HepG2 (cell line): ENCODE measurements around the gene PCIF1. TPM values are rescaled to one million over a fixed set of nuclear protein-coding genes. Genes with fewer than 3 reads are reported as not detected.

Experiments used
- ATF7 ChIP-seq, 2 experiments: fragments of 450-650 bp in 1 of 2; sonication (generic) in 1 of 2; formaldehyde crosslinking in 1 of 2; IDR thresholded peaks; 2 replicates each; pipeline versions ENCODE4 v1.4.0 to v1.6.1; 2016 to 2020; ENCODE audit warnings: antibody characterized with exemption in 1 of 2, mild to moderate bottlenecking in 1 of 2, missing genetic modification reagents in 1 of 2
- CEBPG ChIP-seq: IDR thresholded peaks from 2 replicates; pipeline ENCODE4 v1.6.1; 2016
- CHCHD3 ChIP-seq: sonication (generic); formaldehyde crosslinking; IDR thresholded peaks from 2 replicates; pipeline ENCODE4 v1.8.0; 2022; ENCODE audit warnings: mild to moderate bottlenecking, missing genetic modification reagents, moderate library complexity
- FOSL2 ChIP-seq: sonication (generic); formaldehyde crosslinking; IDR thresholded peaks from 2 replicates; pipeline ENCODE4 v1.4.0; 2020; ENCODE audit warnings: missing genetic modification reagents
- GFI1 ChIP-seq: sonication (generic); formaldehyde crosslinking; IDR thresholded peaks from 2 replicates; pipeline ENCODE4 v1.5.0; 2020; ENCODE audit warnings: missing genetic modification reagents, mild to moderate bottlenecking, borderline replicate concordance
- HDAC1 ChIP-seq: sonication (generic); formaldehyde crosslinking; IDR thresholded peaks from 2 replicates; pipeline ENCODE4 v1.5.1; 2020; ENCODE audit warnings: mild to moderate bottlenecking, missing genetic modification reagents
- HNF4A ChIP-seq: sonication (generic); formaldehyde crosslinking; IDR thresholded peaks from 2 replicates; pipeline ENCODE4 v1.4.0; 2020; ENCODE audit warnings: missing genetic modification reagents
- MED1 ChIP-seq: sonication (generic); formaldehyde crosslinking; IDR thresholded peaks from 2 replicates; pipeline ENCODE4 v1.4.0; 2020; ENCODE audit warnings: missing genetic modification reagents
- MTA3 ChIP-seq: sonication (generic); formaldehyde crosslinking; IDR thresholded peaks from 2 replicates; pipeline ENCODE4 v1.4.0; 2020; ENCODE audit warnings: missing genetic modification reagents
- SMAD3 ChIP-seq: sonication (generic); formaldehyde crosslinking; IDR thresholded peaks from 2 replicates; pipeline ENCODE4 v1.4.0; 2020; ENCODE audit warnings: missing genetic modification reagents
- ZBTB7A ChIP-seq: sonication (generic); formaldehyde crosslinking; IDR thresholded peaks from 2 replicates; pipeline ENCODE4 v1.8.0; 2022; ENCODE audit warnings: mild to moderate bottlenecking, missing genetic modification reagents
- ZNF12 ChIP-seq: sonication (generic); formaldehyde crosslinking; IDR thresholded peaks from 2 replicates; pipeline ENCODE4 v1.5.0; 2020; ENCODE audit warnings: missing genetic modification reagents
- ZNF788 ChIP-seq: sonication (generic); formaldehyde crosslinking; IDR thresholded peaks from 2 replicates; pipeline ENCODE4 v1.5.0; 2020; ENCODE audit warnings: mild to moderate bottlenecking, missing genetic modification reagents, borderline replicate concordance
- polyA plus RNA-seq, 8 experiments: library from polyadenylated mRNA; depleted of rRNA in 3 of 8; stranded (reverse) in 7 of 8; unstranded in 1 of 8; fragments of >200 nt; fragmentation: Illumina TruSeq in 4 of 8; extraction: Trizol in 4 of 8; gene quantifications; 2 replicates each; pipeline versions ENCODE4 v1.2.1 to v1.2.3, GENCODE V29; 2011 to 2016; ENCODE audit warnings: low read depth in 4 of 8, missing spikeins in 1 of 8, mixed read lengths in 1 of 8; ENCODE audit not compliant: insufficient read depth in 1 of 8
- total RNA-seq, 5 experiments: library from RNA; depleted of rRNA; stranded (reverse); fragments of >200 nt; fragmentation: Illumina TruSeq; extraction: Trizol; gene quantifications; 2 replicates each; pipeline ENCODE4 v1.2.3, GENCODE V29; 2016; ENCODE audit warnings: low read depth in 1 of 5
- TF ChIP-seq, protein P1 (sequence below): sonication (generic); formaldehyde crosslinking; IDR thresholded peaks from 2 replicates; pipeline ENCODE4 v1.4.0; 2020; ENCODE audit warnings: missing genetic modification reagents
- TF ChIP-seq, protein P2 (sequence below): IDR thresholded peaks from 2 replicates; pipeline ENCODE4 v1.6.1; 2016; ENCODE audit warnings: low read depth, control low read depth
- TF ChIP-seq, protein P3 (sequence below): IDR thresholded peaks from 2 replicates; pipeline ENCODE4 v1.6.1; 2016; ENCODE audit warnings: missing compliant biosample characterization, missing genetic modification reagents, borderline replicate concordance
- TF ChIP-seq, protein P4 (sequence below): sonication (generic); formaldehyde crosslinking; conservative IDR thresholded peaks from 2 replicates; pipeline ENCODE4 v1.8.1; 2023; ENCODE audit warnings: missing genetic modification reagents
- TF ChIP-seq, protein P5 (sequence below): IDR thresholded peaks from 2 replicates; pipeline ENCODE4 v1.6.1; 2016; ENCODE audit warnings: missing biosample characterization, missing genetic modification reagents, low read depth
- TF ChIP-seq, protein P6 (sequence below): sonication (generic); formaldehyde crosslinking; IDR thresholded peaks from 2 replicates; pipeline ENCODE4 v1.9.0; 2022; ENCODE audit warnings: missing genetic modification reagents, mild to moderate bottlenecking, borderline replicate concordance

Gene PCIF1
- total and polyA plus RNA-seq, 2 of the 13 experiments (the other 11 are each of a cell fraction or from before 2014, with no cell fraction given), result 20.9 to 24.4 TPM

GRCh38 chr20:45919542-45920399, 14.7 kb upstream of the PCIF1 start (continued):
- TF ChIP-seq, protein P1, sequence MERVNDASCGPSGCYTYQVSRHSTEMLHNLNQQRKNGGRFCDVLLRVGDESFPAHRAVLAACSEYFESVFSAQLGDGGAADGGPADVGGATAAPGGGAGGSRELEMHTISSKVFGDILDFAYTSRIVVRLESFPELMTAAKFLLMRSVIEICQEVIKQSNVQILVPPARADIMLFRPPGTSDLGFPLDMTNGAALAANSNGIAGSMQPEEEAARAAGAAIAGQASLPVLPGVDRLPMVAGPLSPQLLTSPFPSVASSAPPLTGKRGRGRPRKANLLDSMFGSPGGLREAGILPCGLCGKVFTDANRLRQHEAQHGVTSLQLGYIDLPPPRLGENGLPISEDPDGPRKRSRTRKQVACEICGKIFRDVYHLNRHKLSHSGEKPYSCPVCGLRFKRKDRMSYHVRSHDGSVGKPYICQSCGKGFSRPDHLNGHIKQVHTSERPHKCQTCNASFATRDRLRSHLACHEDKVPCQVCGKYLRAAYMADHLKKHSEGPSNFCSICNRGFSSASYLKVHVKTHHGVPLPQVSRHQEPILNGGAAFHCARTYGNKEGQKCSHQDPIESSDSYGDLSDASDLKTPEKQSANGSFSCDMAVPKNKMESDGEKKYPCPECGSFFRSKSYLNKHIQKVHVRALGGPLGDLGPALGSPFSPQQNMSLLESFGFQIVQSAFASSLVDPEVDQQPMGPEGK (CRISPR knock-in tag), result peak; percentile 75
- peak; percentile 24; the same call in 1 of the 2 replicates for TF ChIP-seq CEBPG (CRISPR knock-in tag)
- TF ChIP-seq, protein P2, sequence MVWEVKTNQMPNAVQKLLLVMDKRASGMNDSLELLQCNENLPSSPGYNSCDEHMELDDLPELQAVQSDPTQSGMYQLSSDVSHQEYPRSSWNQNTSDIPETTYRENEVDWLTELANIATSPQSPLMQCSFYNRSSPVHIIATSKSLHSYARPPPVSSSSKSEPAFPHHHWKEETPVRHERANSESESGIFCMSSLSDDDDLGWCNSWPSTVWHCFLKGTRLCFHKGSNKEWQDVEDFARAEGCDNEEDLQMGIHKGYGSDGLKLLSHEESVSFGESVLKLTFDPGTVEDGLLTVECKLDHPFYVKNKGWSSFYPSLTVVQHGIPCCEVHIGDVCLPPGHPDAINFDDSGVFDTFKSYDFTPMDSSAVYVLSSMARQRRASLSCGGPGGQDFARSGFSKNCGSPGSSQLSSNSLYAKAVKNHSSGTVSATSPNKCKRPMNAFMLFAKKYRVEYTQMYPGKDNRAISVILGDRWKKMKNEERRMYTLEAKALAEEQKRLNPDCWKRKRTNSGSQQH (CRISPR knock-in tag), result no peak
- no peak for TF ChIP-seq SMAD3 (CRISPR knock-in tag)
- peak; percentile 10; the same call in 1 of the 2 replicates for TF ChIP-seq ZNF788 (CRISPR knock-in tag)
- 0 out of 2 replicates have a peak, but pooled peaks have one; percentile 8 for TF ChIP-seq GFI1 (CRISPR knock-in tag)
- TF ChIP-seq, protein P3, sequence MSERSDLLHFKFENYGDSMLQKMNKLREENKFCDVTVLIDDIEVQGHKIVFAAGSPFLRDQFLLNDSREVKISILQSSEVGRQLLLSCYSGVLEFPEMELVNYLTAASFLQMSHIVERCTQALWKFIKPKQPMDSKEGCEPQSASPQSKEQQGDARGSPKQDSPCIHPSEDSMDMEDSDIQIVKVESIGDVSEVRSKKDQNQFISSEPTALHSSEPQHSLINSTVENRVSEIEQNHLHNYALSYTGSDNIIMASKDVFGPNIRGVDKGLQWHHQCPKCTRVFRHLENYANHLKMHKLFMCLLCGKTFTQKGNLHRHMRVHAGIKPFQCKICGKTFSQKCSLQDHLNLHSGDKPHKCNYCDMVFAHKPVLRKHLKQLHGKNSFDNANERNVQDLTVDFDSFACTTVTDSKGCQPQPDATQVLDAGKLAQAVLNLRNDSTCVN (CRISPR knock-in tag), result peak; percentile 62; the same call in 1 of the 2 replicates
- TF ChIP-seq FOSL2 (CRISPR knock-in tag), result peak; percentile 42; the same call in 1 of the 2 replicates
- TF ChIP-seq, protein P4, sequence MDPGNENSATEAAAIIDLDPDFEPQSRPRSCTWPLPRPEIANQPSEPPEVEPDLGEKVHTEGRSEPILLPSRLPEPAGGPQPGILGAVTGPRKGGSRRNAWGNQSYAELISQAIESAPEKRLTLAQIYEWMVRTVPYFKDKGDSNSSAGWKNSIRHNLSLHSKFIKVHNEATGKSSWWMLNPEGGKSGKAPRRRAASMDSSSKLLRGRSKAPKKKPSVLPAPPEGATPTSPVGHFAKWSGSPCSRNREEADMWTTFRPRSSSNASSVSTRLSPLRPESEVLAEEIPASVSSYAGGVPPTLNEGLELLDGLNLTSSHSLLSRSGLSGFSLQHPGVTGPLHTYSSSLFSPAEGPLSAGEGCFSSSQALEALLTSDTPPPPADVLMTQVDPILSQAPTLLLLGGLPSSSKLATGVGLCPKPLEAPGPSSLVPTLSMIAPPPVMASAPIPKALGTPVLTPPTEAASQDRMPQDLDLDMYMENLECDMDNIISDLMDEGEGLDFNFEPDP (CRISPR knock-in tag), result 0 out of 2 replicates have a peak, but pooled peaks have one; percentile 90
- TF ChIP-seq, protein P5, sequence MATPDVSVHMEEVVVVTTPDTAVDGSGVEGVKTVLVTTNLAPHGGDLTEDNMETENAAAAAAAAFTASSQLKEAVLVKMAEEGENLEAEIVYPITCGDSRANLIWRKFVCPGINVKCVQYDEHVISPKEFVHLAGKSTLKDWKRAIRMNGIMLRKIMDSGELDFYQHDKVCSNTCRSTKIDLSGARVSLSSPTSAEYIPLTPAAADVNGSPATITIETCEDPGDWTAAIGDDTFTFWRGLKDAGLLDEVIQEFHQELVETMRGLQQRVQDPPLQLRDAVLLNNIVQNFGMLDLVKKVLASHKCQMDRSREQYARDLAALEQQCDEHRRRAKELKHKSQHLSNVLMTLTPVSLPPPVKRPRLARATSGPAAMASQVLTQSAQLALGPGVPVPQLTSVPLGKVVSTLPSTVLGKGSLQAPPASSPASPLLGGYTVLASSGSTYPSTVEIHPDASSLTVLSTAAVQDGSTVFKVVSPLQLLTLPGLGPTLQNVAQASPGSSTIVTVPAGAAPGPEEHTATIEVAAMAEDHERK (CRISPR knock-in tag), result no peak
- peak; percentile 77 for TF ChIP-seq HDAC1 (CRISPR knock-in tag)
- TF ChIP-seq MTA3 (CRISPR knock-in tag), result no peak
- TF ChIP-seq, protein P6, sequence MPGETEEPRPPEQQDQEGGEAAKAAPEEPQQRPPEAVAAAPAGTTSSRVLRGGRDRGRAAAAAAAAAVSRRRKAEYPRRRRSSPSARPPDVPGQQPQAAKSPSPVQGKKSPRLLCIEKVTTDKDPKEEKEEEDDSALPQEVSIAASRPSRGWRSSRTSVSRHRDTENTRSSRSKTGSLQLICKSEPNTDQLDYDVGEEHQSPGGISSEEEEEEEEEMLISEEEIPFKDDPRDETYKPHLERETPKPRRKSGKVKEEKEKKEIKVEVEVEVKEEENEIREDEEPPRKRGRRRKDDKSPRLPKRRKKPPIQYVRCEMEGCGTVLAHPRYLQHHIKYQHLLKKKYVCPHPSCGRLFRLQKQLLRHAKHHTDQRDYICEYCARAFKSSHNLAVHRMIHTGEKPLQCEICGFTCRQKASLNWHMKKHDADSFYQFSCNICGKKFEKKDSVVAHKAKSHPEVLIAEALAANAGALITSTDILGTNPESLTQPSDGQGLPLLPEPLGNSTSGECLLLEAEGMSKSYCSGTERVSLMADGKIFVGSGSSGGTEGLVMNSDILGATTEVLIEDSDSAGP, result peak; percentile 33; the same call in 1 of the 2 replicates
- 0 out of 2 replicates have a peak, but pooled peaks have one; percentile 20 for TF ChIP-seq ZNF12 (CRISPR knock-in tag)
- 0 out of 2 replicates have a peak, but pooled peaks have one; percentile 19 for TF ChIP-seq HNF4A
- 0 out of 2 replicates have a peak, but pooled peaks have one; percentile 15 for TF ChIP-seq ZBTB7A (CRISPR knock-in tag)
- no peak for TF ChIP-seq CHCHD3 (CRISPR knock-in tag)
- TF ChIP-seq MED1, result peak; percentile 69
- no peak for TF ChIP-seq ATF7 (IDR thresholded peaks at IDR 0.05)
- no peak for TF ChIP-seq ATF7 (CRISPR knock-in tag; IDR thresholded peaks at IDR 0.05)
